ENCODE results near the gene WDR13.

The WDR13 gene

DNA sequence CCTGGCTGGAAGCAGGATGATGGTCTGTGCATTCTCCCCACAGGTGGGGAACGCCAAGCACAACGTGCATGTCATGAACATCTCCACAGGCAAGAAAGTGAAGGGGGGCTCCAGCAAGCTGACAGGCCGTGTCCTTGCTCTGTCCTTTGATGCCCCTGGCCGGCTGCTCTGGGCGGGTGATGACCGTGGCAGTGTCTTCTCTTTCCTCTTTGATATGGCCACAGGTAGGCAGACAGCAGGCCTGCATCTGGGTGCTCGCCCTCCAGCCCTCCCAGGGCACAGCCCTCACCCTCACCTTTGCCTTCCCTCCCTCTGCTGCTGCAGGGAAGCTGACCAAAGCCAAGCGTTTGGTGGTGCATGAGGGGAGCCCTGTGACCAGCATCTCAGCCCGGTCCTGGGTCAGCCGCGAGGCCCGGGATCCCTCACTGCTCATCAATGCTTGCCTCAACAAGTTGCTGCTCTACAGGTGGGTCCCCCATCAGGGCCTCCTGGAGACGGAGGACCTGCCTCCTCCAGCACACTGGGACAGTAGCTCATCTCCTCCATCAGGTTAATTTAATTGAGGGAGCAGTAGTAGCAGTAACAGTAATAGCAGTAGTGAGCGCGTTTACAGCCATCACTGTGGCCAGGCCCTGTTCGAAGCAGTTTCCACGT is 4.6 kb downstream of the WDR13 start:
- in situ Hi-C loops (cut with HindIII; ENCODE audit: low sequenced_read_pairs), result no loop called here
- TF ChIP-seq, protein P1, sequence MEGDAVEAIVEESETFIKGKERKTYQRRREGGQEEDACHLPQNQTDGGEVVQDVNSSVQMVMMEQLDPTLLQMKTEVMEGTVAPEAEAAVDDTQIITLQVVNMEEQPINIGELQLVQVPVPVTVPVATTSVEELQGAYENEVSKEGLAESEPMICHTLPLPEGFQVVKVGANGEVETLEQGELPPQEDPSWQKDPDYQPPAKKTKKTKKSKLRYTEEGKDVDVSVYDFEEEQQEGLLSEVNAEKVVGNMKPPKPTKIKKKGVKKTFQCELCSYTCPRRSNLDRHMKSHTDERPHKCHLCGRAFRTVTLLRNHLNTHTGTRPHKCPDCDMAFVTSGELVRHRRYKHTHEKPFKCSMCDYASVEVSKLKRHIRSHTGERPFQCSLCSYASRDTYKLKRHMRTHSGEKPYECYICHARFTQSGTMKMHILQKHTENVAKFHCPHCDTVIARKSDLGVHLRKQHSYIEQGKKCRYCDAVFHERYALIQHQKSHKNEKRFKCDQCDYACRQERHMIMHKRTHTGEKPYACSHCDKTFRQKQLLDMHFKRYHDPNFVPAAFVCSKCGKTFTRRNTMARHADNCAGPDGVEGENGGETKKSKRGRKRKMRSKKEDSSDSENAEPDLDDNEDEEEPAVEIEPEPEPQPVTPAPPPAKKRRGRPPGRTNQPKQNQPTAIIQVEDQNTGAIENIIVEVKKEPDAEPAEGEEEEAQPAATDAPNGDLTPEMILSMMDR (IDR thresholded peaks at IDR 0.05; ENCODE audit: low read depth, low read length, missing control alignments), result no peak

DNA sequence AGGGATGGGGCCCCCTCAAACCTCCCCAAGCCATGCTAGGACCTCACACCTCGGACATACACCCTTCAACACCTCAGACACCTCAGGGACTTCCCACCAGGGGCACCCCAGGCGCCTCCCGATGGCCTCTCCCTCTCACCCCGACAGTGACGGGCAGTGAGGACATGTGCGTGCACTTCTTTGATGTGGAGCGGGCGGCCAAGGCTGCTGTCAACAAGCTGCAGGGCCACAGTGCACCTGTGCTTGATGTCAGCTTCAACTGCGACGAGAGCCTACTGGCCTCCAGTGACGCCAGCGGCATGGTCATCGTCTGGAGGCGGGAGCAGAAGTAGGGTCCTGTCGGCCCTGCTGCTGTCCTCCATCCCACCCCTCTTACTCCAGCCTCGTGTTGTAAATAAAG is 7.4 kb downstream of the WDR13 start:
- DNase-seq (ENCODE audit: low read depth), result no peak
- TF ChIP-seq, protein P1 (IDR thresholded peaks at IDR 0.05; ENCODE audit: low read depth, low read length, missing control alignments), result no peak
- H3K4me3 ChIP-seq (ENCODE audit: low read depth, low read length), result no peak overlapping the region
- in situ Hi-C loops (cut with HindIII; ENCODE audit: low sequenced_read_pairs), result no loop called here

More for the DNA sequence above, 4.6 kb downstream of the WDR13 start:
- no peak overlapping the region for H3K4me3 ChIP-seq (ENCODE audit: low read depth, low read length)
- no peak for DNase-seq (ENCODE audit: low read depth)

DNA sequence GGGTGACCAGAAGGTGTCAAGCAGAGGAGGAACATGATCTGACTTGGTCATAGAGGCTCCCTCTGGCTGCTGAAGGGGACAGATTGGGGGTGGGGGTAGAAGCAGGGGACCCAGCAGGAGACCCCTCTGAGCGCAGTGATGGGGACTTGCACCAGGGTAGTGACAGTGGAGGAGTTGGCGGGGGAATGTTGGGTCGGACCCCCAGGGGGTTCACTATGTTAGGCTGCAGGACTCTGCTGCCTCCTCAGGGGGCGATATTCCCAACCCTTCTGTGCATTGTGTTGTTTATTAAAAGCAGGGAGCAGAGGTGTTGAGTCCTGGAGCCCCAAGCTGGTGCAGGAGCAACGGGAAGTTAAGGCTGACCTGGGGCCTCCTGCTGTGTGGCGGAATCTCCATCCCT is 8.8 kb downstream of the WDR13 start:
- TF ChIP-seq, protein P1 (IDR thresholded peaks at IDR 0.05; ENCODE audit: low read depth, low read length, missing control alignments), result peak; percentile 18
- DNase-seq (ENCODE audit: low read depth), result no peak
- no peak overlapping the region for H3K4me3 ChIP-seq (ENCODE audit: low read depth, low read length)

DNA sequence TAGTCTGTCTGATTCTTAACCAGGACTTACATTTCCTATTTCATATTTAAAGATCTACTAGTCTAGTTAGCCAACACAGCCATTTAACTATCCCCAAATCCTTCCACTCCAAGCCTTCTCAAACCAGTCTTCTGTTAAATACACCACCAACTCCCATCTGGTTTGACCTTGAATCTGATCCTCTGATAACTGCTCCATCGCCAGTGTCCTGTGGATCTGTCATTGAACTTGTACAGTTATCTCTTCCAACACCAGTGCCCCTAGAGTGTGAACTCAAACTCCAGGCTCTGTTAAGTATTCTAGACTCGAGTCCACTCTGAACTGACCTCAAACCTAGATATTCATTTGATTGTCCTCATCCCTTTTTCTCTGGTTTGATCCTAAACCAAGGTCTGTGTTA is 14.4 kb downstream of the WDR13 start:
- in situ Hi-C loops (cut with HindIII; ENCODE audit: low sequenced_read_pairs), result no loop called here
- H3K4me3 ChIP-seq (ENCODE audit: low read depth, low read length), result no peak overlapping the region
- TF ChIP-seq, protein P1 (IDR thresholded peaks at IDR 0.05; ENCODE audit: low read depth, low read length, missing control alignments), result no peak
- no peak for DNase-seq (ENCODE audit: low read depth)

More for the DNA sequence above, 8.8 kb downstream of the WDR13 start:
- in situ Hi-C loops (cut with HindIII; ENCODE audit: low sequenced_read_pairs), result no loop called here

DNA sequence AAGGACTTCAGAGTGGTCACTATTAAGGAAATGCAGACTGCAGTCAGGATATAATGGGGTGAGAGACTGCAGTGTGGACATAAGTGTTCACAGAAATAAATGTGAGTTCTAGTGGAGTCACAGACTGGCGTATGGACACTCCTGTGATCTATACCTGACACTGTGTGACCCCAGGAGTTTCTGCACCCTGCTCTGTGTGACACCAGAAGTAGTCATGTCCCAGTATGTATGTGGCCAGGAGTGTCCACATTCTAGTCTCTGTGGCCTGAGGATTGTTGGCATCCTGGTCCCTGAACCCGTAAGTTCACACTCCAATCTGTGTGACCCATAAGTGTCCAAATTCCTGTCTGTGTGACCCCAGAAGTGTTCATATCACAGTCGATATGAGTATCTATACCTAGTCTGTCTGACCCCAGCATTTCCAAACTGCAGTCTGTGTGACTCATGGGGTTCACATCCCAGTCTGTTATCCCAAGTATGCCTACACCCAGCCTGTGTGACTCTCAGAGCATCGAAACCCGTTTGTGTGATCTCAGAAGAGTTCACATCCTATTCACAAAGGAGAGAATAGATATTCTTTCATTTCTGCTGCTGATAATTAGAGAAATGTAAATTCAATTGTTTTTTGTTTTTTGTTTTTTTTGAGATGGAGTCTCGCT is 16.3 kb downstream of the WDR13 start:
- no peak overlapping the region for H3K4me3 ChIP-seq (ENCODE audit: low read depth, low read length)
- in situ Hi-C loops (cut with HindIII; ENCODE audit: low sequenced_read_pairs), result no loop called here
- DNase-seq (ENCODE audit: low read depth), result no peak
- TF ChIP-seq, protein P1 (IDR thresholded peaks at IDR 0.05; ENCODE audit: low read depth, low read length, missing control alignments), result no peak

DNA sequence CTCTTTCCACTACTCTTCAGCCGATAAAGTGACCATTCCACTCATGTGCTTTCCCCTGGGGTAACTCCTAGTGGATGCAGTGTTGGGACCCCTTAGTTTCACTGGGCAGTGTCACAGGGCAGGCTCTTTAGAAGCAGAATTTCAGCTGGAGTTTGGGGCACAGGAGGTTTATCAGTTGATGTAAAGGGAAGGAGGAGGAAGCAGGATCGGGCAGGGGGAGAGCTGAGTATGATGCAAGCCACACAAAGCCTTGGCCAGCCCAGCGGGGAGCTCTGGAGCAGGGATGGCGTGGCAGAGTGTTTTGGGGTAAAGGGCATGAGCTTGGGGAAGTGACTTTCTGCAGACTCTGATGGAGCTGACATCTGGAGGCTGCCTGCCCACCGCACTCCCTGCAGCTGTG is 19.3 kb downstream of the WDR13 start:
- TF ChIP-seq, protein P1 (IDR thresholded peaks at IDR 0.05; ENCODE audit: low read depth, low read length, missing control alignments), result no peak
- DNase-seq (ENCODE audit: low read depth), result no peak
- no peak overlapping the region for H3K4me3 ChIP-seq (ENCODE audit: low read depth, low read length)
- in situ Hi-C loops (cut with HindIII; ENCODE audit: low sequenced_read_pairs), result no loop called here

All from astrocyte of the cerebellum (primary cell).